ENCODE results near the gene SLC16A7. TPM values are rescaled to one million over a fixed set of nuclear protein-coding genes. Genes with fewer than 3 reads are reported as not detected.
A peak's percentile ranks its signal among the peaks of the same experiment; 100 is the strongest.

The SLC16A7 gene
- total RNA-seq, 1 donor from 2014 or later: 2.4 TPM

GRCh38 chr12:59651229-59651920 lies 55.5 kb downstream of the SLC16A7 start:
- no peak for TF ChIP-seq CTCF (conservative IDR thresholded peaks at IDR 0.05; ENCODE audit: low read depth, low read length)
- peak; percentile 86 for DNase-seq (ENCODE audit: low read depth)
- no peak overlapping the region for H3K4me3 ChIP-seq (ENCODE audit: low read depth, low read length)

GRCh38 chr12:59652130-59652529 lies 56.3 kb downstream of the SLC16A7 start:
- no peak for DNase-seq (ENCODE audit: low read depth)
- H3K4me3 ChIP-seq (ENCODE audit: low read depth, low read length): no peak overlapping the region
- no peak for TF ChIP-seq CTCF (conservative IDR thresholded peaks at IDR 0.05; ENCODE audit: low read depth, low read length)

GRCh38 chr12:59654061-59654460 lies 58.2 kb downstream of the SLC16A7 start:
- H3K4me3 ChIP-seq (ENCODE audit: low read depth, low read length): no peak overlapping the region
- no peak for TF ChIP-seq CTCF (conservative IDR thresholded peaks at IDR 0.05; ENCODE audit: low read depth, low read length)
- no peak for DNase-seq (ENCODE audit: low read depth)

- no peak overlapping the region for H3K4me3 ChIP-seq (ENCODE audit: low read depth, low read length)
- TF ChIP-seq CTCF (conservative IDR thresholded peaks at IDR 0.05; ENCODE audit: low read depth, low read length): no peak
- peak; percentile 40 for DNase-seq (ENCODE audit: low read depth)
Measured at GRCh38 chr12:59657266-59657665, 61.4 kb downstream of the SLC16A7 start.

- H3K4me3 ChIP-seq (ENCODE audit: low read depth, low read length): no peak overlapping the region
- no peak for DNase-seq (ENCODE audit: low read depth)
- no peak for TF ChIP-seq CTCF (conservative IDR thresholded peaks at IDR 0.05; ENCODE audit: low read depth, low read length)
Measured at GRCh38 chr12:59657711-59658110, 61.9 kb downstream of the SLC16A7 start.

GRCh38 chr12:59660148-59660547 lies 64.3 kb downstream of the SLC16A7 start:
- H3K4me3 ChIP-seq (ENCODE audit: low read depth, low read length): no peak overlapping the region
- no peak for DNase-seq (ENCODE audit: low read depth)
- TF ChIP-seq CTCF (conservative IDR thresholded peaks at IDR 0.05; ENCODE audit: low read depth, low read length): no peak

All from epithelial cell of proximal tubule (primary cell).